Right forelimb (tissue), 1 donor: ENCODE results near the gene INSM1.
"Not testable (repeated sequence)": the region's sequence is repeated elsewhere in the genome, so short reads cannot be mapped to it uniquely, and the experiment has no call there.

Experiments used
- DNase-seq: peaks from one replicate; pipeline ENCODE4 v3.0.0-alpha.2; 2018

INSM1 gene

DNA sequence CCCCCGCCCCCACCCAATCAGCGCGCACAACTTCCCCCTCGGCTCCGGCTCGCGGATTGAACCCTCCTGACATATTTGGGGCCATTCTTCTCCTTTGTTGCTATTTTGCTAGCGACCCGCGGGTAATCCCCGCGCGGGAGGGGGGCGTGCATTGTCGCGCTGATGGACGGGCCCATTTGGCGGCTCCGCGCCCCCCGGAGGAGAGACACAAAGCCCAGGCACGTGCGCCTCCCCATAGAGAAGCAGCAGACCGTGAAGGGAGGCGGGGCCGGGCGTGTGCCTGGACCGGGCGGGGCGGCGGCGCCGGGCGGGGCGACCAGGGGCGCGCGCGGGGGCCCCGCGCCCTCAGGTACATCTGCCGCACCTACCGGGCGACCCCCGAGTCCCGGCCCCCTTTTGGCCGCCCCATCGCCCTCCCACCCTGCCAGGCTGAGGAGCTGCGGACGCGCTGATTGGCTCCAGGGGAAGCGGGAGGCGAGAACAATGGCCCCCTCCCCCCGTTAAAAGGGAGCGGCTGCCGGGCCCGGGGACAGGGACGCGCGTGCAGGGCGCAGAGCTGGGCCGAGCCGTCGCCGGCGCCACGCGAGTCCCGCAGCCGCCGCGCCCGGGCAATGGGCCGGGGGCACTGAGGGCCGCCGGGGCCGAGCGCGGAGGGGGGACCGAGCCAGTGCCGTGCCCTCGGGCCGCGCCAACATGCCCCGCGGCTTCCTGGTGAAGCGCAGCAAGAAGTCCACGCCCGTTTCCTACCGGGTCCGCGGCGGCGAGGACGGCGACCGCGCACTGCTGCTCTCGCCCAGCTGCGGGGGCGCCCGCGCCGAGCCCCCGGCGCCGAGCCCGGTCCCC lies at the start of gene INSM1:
Gene INSM1, plus strand, starts transcription at position 530 of the 843 bp plus-strand sequence. Its CDS starts 164 bp downstream, at position 694.
- no peak for DNase-seq

- DNase-seq, result no peak
These were observed 49.3 kb upstream of the INSM1 start for GRCh38 chr20:20318365-20319161.

DNA sequence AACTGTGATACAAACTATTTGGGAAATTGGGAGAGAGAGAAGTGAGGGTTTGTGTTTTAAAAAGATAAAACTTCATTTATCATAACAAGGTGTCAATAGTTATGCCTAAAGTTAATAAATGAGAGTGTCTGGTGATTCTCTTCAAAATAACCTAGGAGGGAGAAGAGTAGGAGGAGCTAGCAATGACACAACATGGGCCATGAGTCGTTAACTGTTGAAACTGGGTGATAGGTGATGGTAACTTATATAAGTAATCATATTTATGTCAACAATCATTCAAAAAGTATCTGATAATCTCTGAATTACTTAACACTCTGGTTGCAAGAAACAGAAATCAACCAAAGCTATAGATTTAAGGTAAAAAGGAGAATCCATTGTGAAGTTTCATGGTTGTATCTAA lies 46.8 kb upstream of the INSM1 start:
- no peak for DNase-seq

DNA sequence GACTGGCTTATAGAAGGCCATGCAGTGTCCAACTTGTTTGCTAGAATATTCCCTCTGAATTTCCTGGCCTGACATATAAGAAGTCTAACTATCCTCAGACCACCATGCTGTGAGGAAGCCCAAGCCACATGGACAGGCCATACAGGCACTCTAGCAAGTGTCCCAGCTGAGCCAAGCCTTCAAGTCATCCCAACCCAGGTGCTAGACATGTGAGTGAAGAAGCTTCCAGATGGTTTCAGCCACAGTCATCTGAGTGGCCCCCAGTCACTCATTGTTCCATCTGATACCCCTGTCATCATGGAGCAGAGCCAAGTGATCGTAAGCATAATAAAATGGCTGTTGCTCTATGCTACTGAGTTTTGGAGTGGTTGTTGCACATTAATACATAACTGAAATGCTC lies 46.0 kb upstream of the INSM1 start:
- DNase-seq, result no peak

DNA sequence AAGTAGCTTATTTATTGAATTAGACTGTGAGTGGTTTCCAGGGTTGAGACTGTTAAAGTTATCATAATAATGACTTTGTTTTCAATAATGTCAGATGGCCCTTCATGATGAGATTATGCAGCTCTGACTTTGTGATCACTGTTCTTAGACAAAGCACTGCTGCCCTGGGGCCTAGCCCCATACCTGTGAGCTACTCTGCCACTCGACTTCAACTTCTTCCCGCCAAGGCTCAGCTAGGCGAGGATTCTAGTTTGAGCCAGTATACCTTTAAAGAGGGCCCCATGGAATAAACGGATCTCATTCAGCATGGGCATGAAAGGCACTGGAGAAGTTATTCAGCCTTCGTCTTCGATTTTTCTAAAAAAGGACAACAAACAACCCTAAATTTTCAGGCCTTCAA lies 45.0 kb upstream of the INSM1 start:
- DNase-seq, result no peak

DNA sequence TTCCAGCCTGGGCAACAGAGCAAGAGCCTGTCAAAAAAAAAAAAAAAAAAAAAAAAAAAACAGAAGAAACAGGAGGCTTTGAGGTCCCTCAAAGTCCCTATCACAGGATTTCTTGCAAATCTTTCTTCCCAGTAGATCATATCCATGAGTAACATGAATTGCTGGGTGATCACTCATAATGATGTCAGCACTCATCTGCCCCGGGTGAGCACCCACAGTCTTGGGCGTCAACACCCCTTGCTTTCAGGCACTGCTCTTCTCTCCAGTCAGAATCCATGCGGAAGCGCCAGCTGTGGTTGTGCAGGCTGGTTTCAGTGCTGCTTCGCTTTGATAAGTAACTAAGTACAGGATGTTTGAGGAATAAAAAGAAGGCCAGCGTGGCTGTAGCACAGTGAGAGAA lies 40.2 kb upstream of the INSM1 start:
- no peak for DNase-seq

DNA sequence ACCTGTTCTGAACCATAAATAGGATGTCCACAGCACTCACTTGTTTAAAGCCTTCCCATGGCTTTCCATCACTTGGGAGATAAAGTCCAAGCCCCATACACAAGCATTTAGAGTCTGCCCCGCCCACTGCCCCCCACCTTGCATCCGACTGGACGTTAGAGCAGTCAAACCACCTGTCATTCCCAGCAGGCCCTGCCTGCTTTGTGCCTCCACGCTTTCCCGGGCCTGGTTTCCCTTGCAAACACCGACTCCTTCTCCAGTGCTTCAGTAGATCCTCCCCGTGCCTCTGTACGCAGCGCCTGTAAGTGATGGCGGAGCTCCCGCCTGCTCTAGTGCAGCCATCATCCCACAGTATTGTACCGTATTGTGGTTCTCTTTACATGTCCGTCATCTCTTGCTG lies 38.3 kb upstream of the INSM1 start:
- DNase-seq, result no peak

DNA sequence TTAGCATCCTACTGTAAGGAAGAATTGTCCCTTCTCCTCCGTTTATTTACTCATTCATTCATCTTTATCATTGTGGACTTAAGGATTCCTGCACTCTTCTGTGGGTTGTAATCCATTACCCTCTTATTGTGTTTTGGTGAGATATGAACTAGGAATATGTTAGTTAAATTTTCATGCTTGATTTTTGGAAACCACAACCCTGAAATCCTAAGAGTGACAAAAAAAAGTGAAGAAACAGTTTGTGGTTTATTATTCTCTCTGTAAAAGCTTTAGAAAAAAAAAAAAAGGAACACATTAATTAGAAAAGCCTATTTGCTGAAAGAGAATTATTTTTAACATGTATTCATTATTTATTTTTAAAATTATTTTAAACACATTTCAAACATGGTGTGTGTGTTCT lies 36.7 kb upstream of the INSM1 start:
- no peak for DNase-seq

DNA sequence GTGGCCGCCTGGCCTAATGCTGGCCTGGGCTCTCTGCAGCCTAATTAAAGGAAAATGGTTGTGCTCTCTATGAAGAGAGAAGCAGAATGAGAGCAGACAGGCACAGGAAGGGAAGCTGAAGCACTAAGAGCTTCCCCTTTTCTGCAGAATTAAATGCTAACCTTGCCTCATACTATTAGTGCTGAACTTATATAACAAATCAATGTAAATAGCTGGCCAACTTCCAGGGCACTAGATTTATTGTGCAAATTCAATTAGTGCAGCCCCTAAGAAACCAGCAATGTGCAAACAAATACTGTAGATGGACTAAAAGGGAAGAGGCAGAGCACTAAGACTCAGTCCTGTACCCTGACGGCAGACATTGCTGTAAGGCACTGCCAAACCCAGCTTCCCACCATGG lies 36.1 kb upstream of the INSM1 start:
- no peak for DNase-seq

- DNase-seq, result no peak
These were observed 34.0 kb upstream of the INSM1 start for GRCh38 chr20:20333866-20334265.

DNA sequence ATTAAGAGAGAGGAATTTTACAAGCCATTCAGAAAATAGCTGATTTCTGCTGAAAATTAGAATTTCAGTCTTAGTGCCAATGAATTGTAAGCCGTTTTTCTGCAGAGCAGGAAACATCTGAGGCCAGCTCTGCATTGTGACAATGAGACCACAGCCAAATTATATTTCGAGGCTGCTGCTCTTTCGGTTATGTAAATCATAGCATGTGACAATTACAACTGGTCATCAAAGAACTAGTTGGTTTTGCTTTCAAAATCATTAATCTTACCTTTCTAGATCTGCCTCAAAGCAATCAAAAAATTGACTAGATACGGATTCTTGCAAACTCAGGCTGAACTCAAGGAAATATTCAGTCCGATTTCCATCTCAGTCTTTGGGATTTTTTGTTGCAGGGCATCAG lies 33.4 kb upstream of the INSM1 start:
- no peak for DNase-seq

DNA sequence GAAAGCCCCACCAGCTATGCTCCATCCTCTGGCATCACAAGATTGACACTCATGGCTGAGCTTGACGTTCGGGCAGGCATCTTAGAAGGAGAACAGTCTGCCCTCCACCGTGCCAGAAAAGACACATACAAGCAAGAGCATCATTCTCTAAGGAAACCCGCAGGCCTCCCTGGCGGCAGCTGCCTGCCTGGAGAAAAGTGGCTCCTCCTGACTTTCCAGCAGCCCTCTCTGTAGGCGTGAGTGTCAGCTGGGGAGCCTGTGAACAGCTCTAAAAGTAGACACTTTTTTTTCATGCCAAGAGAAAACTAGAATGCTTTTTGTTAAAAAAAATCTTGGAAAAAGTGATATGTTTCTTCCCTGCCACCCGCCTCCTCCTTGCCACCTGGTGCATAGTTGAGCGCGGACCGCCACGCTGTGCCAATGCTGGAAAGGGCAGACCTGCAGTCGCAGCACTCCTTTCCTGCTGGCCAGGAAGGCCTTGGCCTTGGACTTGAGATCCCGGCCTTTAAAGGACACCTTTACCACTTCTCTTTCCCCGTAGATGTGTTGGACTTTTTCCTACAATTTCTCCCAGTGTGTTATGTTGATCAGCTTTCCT lies 29.7 kb upstream of the INSM1 start:
- no peak for DNase-seq

GRCh38 chr20:20340443-20340842 lies 27.5 kb upstream of the INSM1 start:
- DNase-seq, result no peak

GRCh38 chr20:20341371-20341770 lies 26.5 kb upstream of the INSM1 start:
- DNase-seq, result no peak

GRCh38 chr20:20342066-20342465 lies 25.8 kb upstream of the INSM1 start:
- no peak for DNase-seq

DNA sequence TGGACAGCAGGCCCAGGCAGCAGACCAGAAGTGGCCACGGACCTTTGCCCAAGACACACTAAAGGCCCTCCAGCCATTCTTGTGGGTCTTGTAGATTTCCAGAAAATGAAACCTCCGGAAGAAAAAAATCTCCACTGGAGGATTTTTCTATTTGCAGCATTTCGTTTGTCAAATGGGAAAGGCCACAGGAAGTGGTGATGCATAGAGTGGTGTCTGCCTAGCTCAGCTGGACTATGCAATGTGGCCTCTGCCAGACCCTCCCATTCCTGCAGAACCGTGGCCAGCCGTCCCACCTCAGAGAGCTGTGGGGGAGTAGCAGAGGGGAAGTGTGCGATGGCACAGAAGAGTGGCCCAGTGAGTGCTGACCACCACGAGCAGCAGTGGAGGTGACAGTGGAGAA lies 24.0 kb upstream of the INSM1 start:
- DNase-seq, result no peak

- DNase-seq, result no peak
These were observed 23.4 kb upstream of the INSM1 start for GRCh38 chr20:20344476-20344875.

DNA sequence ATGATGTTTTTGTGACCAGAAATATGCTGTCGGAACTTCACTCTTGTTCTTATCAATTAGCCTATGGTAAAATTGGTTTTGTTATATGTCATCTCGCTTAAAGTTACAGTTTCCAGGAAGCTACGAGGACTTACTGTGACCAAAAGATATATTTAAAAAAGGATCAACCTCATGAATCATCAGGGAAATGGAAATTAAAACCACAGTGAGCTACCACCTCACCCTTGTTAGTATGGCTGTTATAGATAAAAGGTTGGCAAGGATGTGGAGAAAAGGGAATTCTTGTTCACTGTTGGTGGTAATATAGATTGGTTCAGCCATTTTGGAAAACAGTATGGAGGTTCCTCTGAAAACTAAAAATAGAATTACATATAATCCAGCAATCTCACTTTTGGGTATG lies 14.3 kb upstream of the INSM1 start:
- DNase-seq, result no peak

DNA sequence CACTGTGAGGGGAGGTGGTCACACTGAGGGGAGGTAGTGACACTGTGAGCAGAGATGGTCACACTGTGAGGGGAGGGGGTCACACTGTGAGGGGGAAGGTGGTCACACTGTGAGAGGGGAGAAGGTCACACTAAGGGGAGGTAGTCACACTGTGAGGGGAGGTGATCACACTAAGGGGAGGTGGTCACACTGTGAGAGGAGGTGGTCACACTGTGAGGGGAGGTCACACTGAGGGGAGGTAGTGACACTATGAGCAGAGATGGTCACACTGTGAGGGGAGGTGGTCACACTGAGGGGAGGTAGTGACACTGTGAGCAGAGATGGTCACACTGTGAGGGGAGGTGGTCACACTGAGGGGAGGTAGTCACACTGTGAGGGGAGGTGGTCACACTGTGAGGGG lies 12.4 kb upstream of the INSM1 start:
- DNase-seq, result not testable (repeated sequence)

- no peak for DNase-seq
These were observed 9.1 kb upstream of the INSM1 start for GRCh38 chr20:20358801-20359200.

GRCh38 chr20:20359628-20360027 lies 8.3 kb upstream of the INSM1 start:
- no peak for DNase-seq

DNA sequence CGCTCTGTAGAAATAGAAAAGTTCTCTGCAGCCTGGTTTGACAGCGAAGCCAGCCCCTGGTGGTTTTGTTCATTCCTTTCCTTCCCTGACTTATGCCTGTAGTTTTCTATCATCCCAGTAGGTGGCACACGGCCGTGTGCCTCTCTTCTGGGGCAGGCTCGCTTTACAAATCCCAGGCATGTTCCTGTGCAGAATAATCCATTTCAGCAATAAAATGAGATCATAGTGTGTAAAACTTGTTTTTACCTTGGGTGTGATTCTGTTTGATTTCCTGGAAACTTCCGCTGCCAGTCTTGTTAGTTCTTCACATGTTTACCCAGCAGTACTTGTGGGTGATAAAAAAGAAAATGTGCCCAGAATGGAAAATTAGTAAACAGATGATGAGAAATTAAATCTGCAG lies 7.4 kb upstream of the INSM1 start:
- DNase-seq, result no peak

- DNase-seq, result no peak
These were observed 5.0 kb upstream of the INSM1 start for GRCh38 chr20:20362774-20363433.
